GM12891 (cell line): Measurements from ENCODE around the gene SLC15A1.

Source experiments
- POLR2A ChIP-seq: IDR thresholded peaks from 2 replicates; pipeline ENCODE4 v1.6.1; 2011; ENCODE audit warnings: low read depth, low read length, control low read depth
- POLR2AphosphoS5 ChIP-seq: IDR thresholded peaks from 2 replicates; pipeline ENCODE4 v1.6.1; 2011; ENCODE audit warnings: low read depth, low read length, control low read depth
- TAF1 ChIP-seq: IDR thresholded peaks from 2 replicates; pipeline ENCODE4 v1.6.1; 2011; ENCODE audit warnings: low read depth, low read length, control low read depth

DNA sequence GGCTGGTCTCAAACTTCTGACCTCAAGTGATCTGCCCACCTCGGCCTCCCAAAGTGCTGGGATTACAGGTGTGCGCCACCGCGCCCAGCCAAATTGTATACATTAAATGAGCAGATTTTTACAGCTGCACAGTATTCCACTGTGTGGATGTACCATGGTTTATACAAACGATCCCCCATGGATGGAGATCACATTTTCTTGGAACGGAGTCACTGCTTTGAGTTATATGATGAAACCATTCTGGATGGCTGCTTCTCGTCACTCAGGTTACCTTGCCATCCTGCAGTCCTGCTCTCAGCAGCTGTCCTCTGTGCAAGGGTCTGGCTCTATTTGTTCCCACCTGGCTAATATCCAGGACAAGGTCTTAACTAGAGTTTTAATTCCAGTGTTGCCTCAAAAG lies 39.1 kb upstream of the SLC15A1 start:
- TF ChIP-seq POLR2AphosphoS5 (no peak), POLR2A (no peak), TAF1 (no peak)
